ENCODE measurements around the gene RAI14.
"Not testable (repeated sequence)": the region's sequence is repeated elsewhere in the genome, so short reads cannot be mapped to it uniquely, and the experiment has no call there.

Gene RAI14

GRCh38 chr5:34775886-34776285, 119.8 kb downstream of the RAI14 start:
- DNase-seq: no peak

GRCh38 chr5:34778091-34778850, 122.1 kb downstream of the RAI14 start:
- DNase-seq: no peak

- DNase-seq: not testable (repeated sequence)
Observed at GRCh38 chr5:34783892-34784291, 127.8 kb downstream of the RAI14 start.

GRCh38 chr5:34787035-34787434, 130.9 kb downstream of the RAI14 start:
- DNase-seq: no peak

- DNase-seq: no peak
Observed at GRCh38 chr5:34789021-34789531, 132.9 kb downstream of the RAI14 start.

GRCh38 chr5:34789639-34790038, 133.5 kb downstream of the RAI14 start:
- DNase-seq: no peak

- no peak for DNase-seq
Observed at GRCh38 chr5:34790069-34790468, 133.9 kb downstream of the RAI14 start.

GRCh38 chr5:34791761-34792244, 135.7 kb downstream of the RAI14 start:
- DNase-seq: no peak

- no peak for DNase-seq
Observed at GRCh38 chr5:34802834-34803563, 146.9 kb downstream of the RAI14 start.

- no peak for DNase-seq
Observed at GRCh38 chr5:34803974-34804732, 148.0 kb downstream of the RAI14 start.

- DNase-seq: no peak
Observed at GRCh38 chr5:34804913-34805312, 148.8 kb downstream of the RAI14 start.

- no peak for DNase-seq
Observed at GRCh38 chr5:34806532-34806931, 150.4 kb downstream of the RAI14 start.

GRCh38 chr5:34811706-34812105, 155.6 kb downstream of the RAI14 start:
- no peak for DNase-seq

GRCh38 chr5:34813509-34813908, 157.4 kb downstream of the RAI14 start:
- no peak for DNase-seq

- no peak for DNase-seq
Observed at GRCh38 chr5:34817558-34818351, 161.6 kb downstream of the RAI14 start.

GRCh38 chr5:34818717-34819116, 162.6 kb downstream of the RAI14 start:
- DNase-seq: no peak

- no peak for DNase-seq
Observed at GRCh38 chr5:34820593-34820992, 164.5 kb downstream of the RAI14 start.

- DNase-seq: no peak
Observed at GRCh38 chr5:34822956-34823715, 167.0 kb downstream of the RAI14 start.

- DNase-seq: no peak
Observed at GRCh38 chr5:34826347-34826746, 170.2 kb downstream of the RAI14 start.

GRCh38 chr5:34827588-34828506, 171.7 kb downstream of the RAI14 start:
- no peak for DNase-seq
